Loucy (cell line): ENCODE results near the gene KCNMB2.

ENCODE experiments used
- H2AFZ ChIP-seq: fragments of 200-600 bp; sonication (generic); 2 replicates; pipeline ENCODE4 v1.6.0; 2016; ENCODE audit warnings: antibody characterized with exemption, mild to moderate bottlenecking, low read length, moderate library complexity
- H3F3A ChIP-seq: fragments of 200-600 bp; 2 replicates; pipeline ENCODE4 v1.6.0; 2016; ENCODE audit warnings: antibody characterized with exemption, low read depth, mild to moderate bottlenecking
- H3K27me3 ChIP-seq: fragments of 200-600 bp; sonication (generic); 2 replicates; pipeline ENCODE4 v1.6.1; 2014; ENCODE audit warnings: low read length, mild to moderate bottlenecking; ENCODE audit not compliant: insufficient read depth, poor library complexity, severe bottlenecking
- H3K36me3 ChIP-seq: fragments of 200-600 bp; sonication (generic); 2 replicates; pipeline ENCODE4 v1.6.1; 2016; ENCODE audit warnings: low read length; ENCODE audit not compliant: insufficient read depth
- H3K4me1 ChIP-seq: fragments of 200-600 bp; sonication (generic); 2 replicates; pipeline ENCODE4 v1.5.1; 2014; ENCODE audit warnings: low read length, mild to moderate bottlenecking; ENCODE audit not compliant: insufficient read depth, poor library complexity, severe bottlenecking
- H3K4me2 ChIP-seq: fragments of 200-600 bp; sonication (generic); 2 replicates; pipeline ENCODE4 v1.6.0; 2014; ENCODE audit warnings: antibody characterized with exemption, low read length, low read depth, mild to moderate bottlenecking; ENCODE audit not compliant: poor library complexity, severe bottlenecking
- H3K4me3 ChIP-seq: fragments of 200-600 bp; sonication (generic); 2 replicates; pipeline ENCODE4 v1.5.1; 2014; ENCODE audit warnings: low read length, mild to moderate bottlenecking, mixed read lengths; ENCODE audit not compliant: poor library complexity, severe bottlenecking
- H3K79me2 ChIP-seq: fragments of 200-600 bp; sonication (generic); 2 replicates; pipeline ENCODE4 v1.6.1; 2014; ENCODE audit warnings: low read length; ENCODE audit not compliant: insufficient read depth
- H3K9ac ChIP-seq: fragments of 200-600 bp; sonication (generic); 2 replicates; pipeline ENCODE4 v1.6.0; 2014; ENCODE audit warnings: mild to moderate bottlenecking, low read depth, low read length, moderate library complexity; ENCODE audit not compliant: poor library complexity, severe bottlenecking
- H3K9me2 ChIP-seq: fragments of 200-600 bp; sonication (generic); replicated peaks from 2 replicates; pipeline ENCODE4 v1.6.1; 2016; ENCODE audit warnings: low read depth, low read length, mixed read lengths
- H3K9me3 ChIP-seq: fragments of 200-600 bp; sonication (generic); 2 replicates; pipeline ENCODE4 v1.6.1; 2014; ENCODE audit warnings: mild to moderate bottlenecking, antibody characterized with exemption, low read length, low read depth; ENCODE audit not compliant: insufficient read depth
- H4K20me1 ChIP-seq: fragments of 200-600 bp; sonication (generic); 2 replicates; pipeline ENCODE4 v1.6.0; 2014; ENCODE audit warnings: antibody characterized with exemption, low read length, mild to moderate bottlenecking; ENCODE audit not compliant: insufficient read depth, poor library complexity, severe bottlenecking
- CTCF ChIP-seq: fragments of 200-600 bp; sonication (generic); conservative IDR thresholded peaks from 2 replicates; pipeline ENCODE4 v1.5.1; 2014; ENCODE audit warnings: mild to moderate bottlenecking, antibody characterized with exemption, low read length
- EZH2phosphoT487 ChIP-seq: fragments of 200-600 bp; IDR thresholded peaks from 2 replicates; pipeline ENCODE4 v1.6.1; 2018; ENCODE audit warnings: antibody characterized with exemption, mild to moderate bottlenecking, moderate library complexity, borderline replicate concordance

KCNMB2 gene

GRCh38 chr3:178849199-178849910, 313.1 kb downstream of the KCNMB2 start:
- Histone ChIP-seq H3K9me3 (no peaks in the 10 kb centered on the region), H3K27me3 (no peaks in the 10 kb centered on the region), H3K4me3 (no peak overlapping the region), H3K79me2 (no peaks in the 10 kb centered on the region), H3K9ac (no peak overlapping the region), H3K9me2 (no peaks in the 10 kb centered on the region), H3F3A (no peaks in the 10 kb centered on the region), H3K4me1 (no peaks in the 10 kb centered on the region), H3K4me2 (no peak overlapping the region), H2AFZ (no peak overlapping the region), H4K20me1 (no peaks in the 10 kb centered on the region), H3K36me3 (no peaks in the 10 kb centered on the region)
- TF ChIP-seq EZH2phosphoT487: no peak
- no peak for TF ChIP-seq CTCF

- Histone ChIP-seq H3K9ac (no peak overlapping the region), H3K9me2 (no peaks in the 10 kb centered on the region), H3K4me3 (no peak overlapping the region), H2AFZ (no peak overlapping the region), H3K9me3 (no peaks in the 10 kb centered on the region), H3K79me2 (no peaks in the 10 kb centered on the region), H4K20me1 (no peaks in the 10 kb centered on the region), H3K27me3 (no peaks in the 10 kb centered on the region), H3F3A (no peaks in the 10 kb centered on the region), H3K36me3 (no peaks in the 10 kb centered on the region), H3K4me1 (no peaks in the 10 kb centered on the region), H3K4me2 (no peak overlapping the region)
- TF ChIP-seq EZH2phosphoT487 (no peak), CTCF (no peak)
Observed at GRCh38 chr3:178850450-178851190, 314.4 kb downstream of the KCNMB2 start.

- Histone ChIP-seq H3K9me2 (no peaks in the 10 kb centered on the region), H3K4me2 (no peak overlapping the region), H3K27me3 (no peaks in the 10 kb centered on the region), H3K9ac (no peak overlapping the region), H3F3A (no peaks in the 10 kb centered on the region), H2AFZ (no peak overlapping the region), H4K20me1 (no peaks in the 10 kb centered on the region), H3K4me1 (no peaks in the 10 kb centered on the region), H3K36me3 (no peaks in the 10 kb centered on the region), H3K79me2 (no peaks in the 10 kb centered on the region), H3K4me3 (no peak overlapping the region), H3K9me3 (no peaks in the 10 kb centered on the region)
- no peak for TF ChIP-seq CTCF
- TF ChIP-seq EZH2phosphoT487: no peak
Observed at GRCh38 chr3:178851564-178851963, 315.3 kb downstream of the KCNMB2 start.
